GM23338 (cell line): ENCODE measurements around the gene DRC7. TPM values are rescaled to one million over a fixed set of nuclear protein-coding genes. Genes with fewer than 3 reads are reported as not detected.

Experiments used
- ATAC-seq: fragments of 200-7000 bp; cut with Tn5 transposase; 3 replicates; pipeline ENCODE4 v1.9.1; 2020
- DNase-seq: peaks from one replicate; pipeline ENCODE4 v3.0.0-alpha.2; 2015; ENCODE audit warnings: low spot score
- H2AFZ ChIP-seq: fragments of 200-600 bp; sonication (generic); 2 replicates; pipeline ENCODE4 v1.8.0; 2016; ENCODE audit warnings: antibody characterized with exemption, mild to moderate bottlenecking, moderate library complexity
- H3F3A ChIP-seq: fragments of 200-600 bp; sonication (generic); replicated peaks from 2 replicates; pipeline ENCODE4 v1.8.0; 2017; ENCODE audit warnings: antibody characterized with exemption, mixed run types, low read depth
- H3K27ac ChIP-seq: fragments of 200-600 bp; sonication (generic); 2 replicates; pipeline ENCODE4 v1.6.1; 2016; ENCODE audit warnings: low read depth
- H3K27me3 ChIP-seq: fragments of 200-600 bp; sonication (generic); 2 replicates; pipeline ENCODE4 v1.8.0; 2016; ENCODE audit warnings: mild to moderate bottlenecking, mixed run types, moderate library complexity; ENCODE audit not compliant: insufficient read depth
- H3K36me3 ChIP-seq: fragments of 200-600 bp; sonication (generic); 2 replicates; pipeline ENCODE4 v1.8.0; 2016; ENCODE audit warnings: mild to moderate bottlenecking; ENCODE audit not compliant: insufficient read depth
- H3K4me1 ChIP-seq: fragments of 200-600 bp; sonication (generic); 2 replicates; pipeline ENCODE4 v1.8.0; 2016; ENCODE audit warnings: mild to moderate bottlenecking, moderate library complexity; ENCODE audit not compliant: insufficient read depth
- H3K4me2 ChIP-seq: fragments of 200-600 bp; sonication (generic); 2 replicates; pipeline ENCODE4 v1.7.1; 2017; ENCODE audit warnings: mixed run types
- H3K4me3 ChIP-seq: fragments of 200-600 bp; sonication (generic); 2 replicates; pipeline ENCODE4 v1.6.1; 2016; ENCODE audit warnings: mixed run types
- H3K79me2 ChIP-seq: fragments of 200-600 bp; sonication (generic); replicated peaks from 2 replicates; pipeline ENCODE4 v1.8.0; 2017; ENCODE audit warnings: mild to moderate bottlenecking; ENCODE audit not compliant: insufficient read depth
- H3K9me2 ChIP-seq: fragments of 200-600 bp; sonication (generic); 2 replicates; pipeline ENCODE4 v1.8.0; 2017; ENCODE audit not compliant: insufficient read depth
- H4K20me1 ChIP-seq: fragments of 200-600 bp; sonication (generic); replicated peaks from 2 replicates; pipeline ENCODE4 v1.8.0; 2017; ENCODE audit warnings: mild to moderate bottlenecking; ENCODE audit not compliant: insufficient read depth
- H3K27ac Mint-ChIP-seq: 2 replicates; pipeline ENCODE4 v1.8.0; 2020; ENCODE audit warnings: inconsistent platforms, mild to moderate bottlenecking, moderate library complexity, mixed read lengths
- H3K27me3 Mint-ChIP-seq: 3 replicates; pipeline ENCODE4 v1.8.0; 2022; ENCODE audit warnings: low read depth, mild to moderate bottlenecking, moderate library complexity, mixed read lengths, inconsistent platforms; ENCODE audit not compliant: insufficient read depth, poor library complexity
- H3K36me3 Mint-ChIP-seq: 3 replicates; pipeline ENCODE4 v1.8.0; 2021; ENCODE audit warnings: low read depth, mild to moderate bottlenecking, inconsistent platforms, moderate library complexity, mixed read lengths
- H3K4me1 Mint-ChIP-seq: 3 replicates; pipeline ENCODE4 v1.8.0; 2020; ENCODE audit warnings: mild to moderate bottlenecking, inconsistent platforms, mixed read lengths
- H3K4me3 Mint-ChIP-seq: 3 replicates; pipeline ENCODE4 v1.8.0; 2021; ENCODE audit warnings: moderate library complexity, mild to moderate bottlenecking, inconsistent platforms, mixed read lengths
- H3K9me3 Mint-ChIP-seq: 3 replicates; pipeline ENCODE4 v1.8.0; 2020; ENCODE audit warnings: moderate library complexity, mild to moderate bottlenecking, inconsistent platforms, mixed read lengths
- CREB1 ChIP-seq: fragments of 250-450 bp; sonication (Bioruptor Pico); IDR thresholded peaks from 2 replicates; pipeline ENCODE4 v1.5.0; 2020; ENCODE audit warnings: low read depth, mild to moderate bottlenecking, moderate library complexity
- CTCF ChIP-seq, 2 experiments: fragments of 200-600 bp in 1 of 2; sonication (generic) in 1 of 2; conservative IDR thresholded peaks; 2 replicates each; pipeline versions ENCODE4 v1.5.1 to v1.6.1; 2016 to 2017; ENCODE audit warnings: antibody characterized with exemption in 2 of 2, low read depth in 2 of 2, mild to moderate bottlenecking in 2 of 2, moderate library complexity in 1 of 2
- ETS1 ChIP-seq: IDR thresholded peaks from 2 replicates; pipeline ENCODE4 v1.6.1; 2016; ENCODE audit warnings: antibody characterized with exemption
- EZH2 ChIP-seq: fragments of 200-600 bp; sonication (generic); IDR thresholded peaks from one replicate; pipeline ENCODE4 v1.8.0; 2017; ENCODE audit warnings: antibody characterized with exemption, mild to moderate bottlenecking, low read depth; ENCODE audit not compliant: unreplicated experiment
- EZH2phosphoT487 ChIP-seq: fragments of 200-600 bp; sonication (generic); IDR thresholded peaks from one replicate; pipeline ENCODE4 v1.8.1; 2018; ENCODE audit warnings: antibody characterized with exemption; ENCODE audit not compliant: unreplicated experiment
- JUNB ChIP-seq: IDR thresholded peaks from one replicate; pipeline ENCODE4 v1.6.1; 2016; ENCODE audit warnings: antibody characterized with exemption; ENCODE audit not compliant: unreplicated experiment
- NANOG ChIP-seq: IDR thresholded peaks from 2 replicates; pipeline ENCODE4 v1.6.1; 2016; ENCODE audit warnings: antibody characterized with exemption, borderline replicate concordance
- REST ChIP-seq: IDR thresholded peaks from one replicate; pipeline ENCODE4 v1.6.1; 2018; ENCODE audit warnings: antibody characterized with exemption; ENCODE audit not compliant: unreplicated experiment
- STAT1 ChIP-seq: IDR thresholded peaks from one replicate; pipeline ENCODE4 v1.6.1; 2016; ENCODE audit warnings: antibody characterized with exemption; ENCODE audit not compliant: unreplicated experiment
- ZNF114 ChIP-seq: fragments of 250-450 bp; sonication (Bioruptor Pico); IDR thresholded peaks from 2 replicates; pipeline ENCODE4 v1.5.0; 2020; ENCODE audit warnings: mild to moderate bottlenecking, moderate library complexity
- ZNF331 ChIP-seq: fragments of 250-450 bp; sonication (Bioruptor Pico); IDR thresholded peaks from 2 replicates; pipeline ENCODE4 v1.5.0; 2020; ENCODE audit warnings: low read depth, mild to moderate bottlenecking, moderate library complexity
- polyA plus RNA-seq: library from polyadenylated mRNA; unstranded; fragments of >200 nt; fragmentation: Nextera tagmentation; extraction: Ambion mirVana; gene quantifications from 2 replicates; pipeline ENCODE4 v1.2.1, GENCODE V29; 2016
- total RNA-seq: library from RNA; depleted of rRNA; stranded (reverse); fragments of >200 nt; shearing (Covaris generic); gene quantifications from 2 replicates; pipeline ENCODE4 v1.2.3, GENCODE V29; 2014

Gene DRC7
- total and polyA plus RNA-seq, 2 experiments from 2014 or later = not detected

GRCh38 chr16:57752581-57753447, 58.2 kb downstream of the DRC7 start:
- H3K4me2 ChIP-seq = no peak overlapping the region
- no peaks in the 10 kb centered on the region for H3K27me3 ChIP-seq
- H3K27ac Mint-ChIP-seq = no peak overlapping the region
- H4K20me1 ChIP-seq = no peaks in the 10 kb centered on the region; the same call in 1 of the 2 replicates
- no peaks in the 10 kb centered on the region for H3K9me2 ChIP-seq
- H3K4me1 ChIP-seq = no peaks in the 10 kb centered on the region
- H3K27ac ChIP-seq = no peak overlapping the region
- H3K79me2 ChIP-seq = no peaks in the 10 kb centered on the region
- no peak overlapping the region for H3K4me3 ChIP-seq
- no peaks in the 10 kb centered on the region for H3K36me3 ChIP-seq
- H3K9me3 Mint-ChIP-seq = no peaks in the 10 kb centered on the region
- ATAC-seq (no peak), DNase-seq (no peak)
- H3K36me3 Mint-ChIP-seq = peaks cover 26% of the 10 kb centered on the region
- no peaks in the 10 kb centered on the region for H3F3A ChIP-seq
- TF ChIP-seq CTCF (conservative IDR thresholded peaks at IDR 0.05; ENCODE audit: low read depth in 2 of 2) (no peak), EZH2 (no peak), JUNB (no peak), ETS1 (no peak), CREB1 (CRISPR knock-in tag) (no peak), EZH2phosphoT487 (no peak), ZNF331 (no peak), ZNF114 (CRISPR knock-in tag) (no peak), REST (no peak), STAT1 (no peak), NANOG (no peak)
- H3K27me3 Mint-ChIP-seq = peaks cover 4% of the 10 kb centered on the region
- H2AFZ ChIP-seq = no peak overlapping the region
- no peaks in the 10 kb centered on the region for H3K4me1 Mint-ChIP-seq
- no peak overlapping the region for H3K4me3 Mint-ChIP-seq
